GM21528 (cell line): ENCODE results near the gene LIMK1.

ENCODE experiments used
- ATAC-seq: cut with Tn5 transposase; IDR thresholded peaks from one replicate; pipeline ENCODE4 v1.9.1; 2021; ENCODE audit warnings: mild to moderate bottlenecking, moderate library complexity; ENCODE audit not compliant: unreplicated experiment, low FRiP score

The LIMK1 gene

GRCh38 chr7:74082770-74083116 is 861 bp upstream of the LIMK1 start:
- ATAC-seq = no peak

- peak; percentile 41 for ATAC-seq
Observed at GRCh38 chr7:74083928-74084721, 521 bp downstream of the LIMK1 start.

- ATAC-seq = peak; percentile 4
Observed at GRCh38 chr7:74084722-74085578, 1.3 kb downstream of the LIMK1 start.

GRCh38 chr7:74087791-74088453 is 4.3 kb downstream of the LIMK1 start:
- no peak for ATAC-seq

GRCh38 chr7:74092321-74092963 is 8.8 kb downstream of the LIMK1 start:
- peak; percentile 3 for ATAC-seq

- peak; percentile 53 for ATAC-seq
Observed at GRCh38 chr7:74092964-74093471, 9.4 kb downstream of the LIMK1 start.

- ATAC-seq = peak; percentile 9
Observed at GRCh38 chr7:74093671-74094223, 10.1 kb downstream of the LIMK1 start.

GRCh38 chr7:74094224-74095101 is 10.9 kb downstream of the LIMK1 start:
- ATAC-seq = peak; percentile 40

- ATAC-seq = no peak
Observed at GRCh38 chr7:74095135-74095534, 11.5 kb downstream of the LIMK1 start.

- no peak for ATAC-seq
Observed at GRCh38 chr7:74097937-74098614, 14.5 kb downstream of the LIMK1 start.

GRCh38 chr7:74099031-74099430 is 15.4 kb downstream of the LIMK1 start:
- no peak for ATAC-seq

- ATAC-seq = peak; percentile 78
Observed at GRCh38 chr7:74101061-74101681, 17.6 kb downstream of the LIMK1 start.

- ATAC-seq = no peak
Observed at GRCh38 chr7:74103219-74103772, 19.7 kb downstream of the LIMK1 start.

- ATAC-seq = no peak
Observed at GRCh38 chr7:74104702-74105101, 21.1 kb downstream of the LIMK1 start.

- no peak for ATAC-seq
Observed at GRCh38 chr7:74105992-74106391, 22.4 kb downstream of the LIMK1 start.

- no peak for ATAC-seq
Observed at GRCh38 chr7:74106846-74107245, 23.2 kb downstream of the LIMK1 start.

GRCh38 chr7:74115326-74115725 is 31.7 kb downstream of the LIMK1 start:
- no peak for ATAC-seq

- no peak for ATAC-seq
Observed at GRCh38 chr7:74116356-74116755, 32.8 kb downstream of the LIMK1 start.
